Karpas-422 (cell line): ENCODE results near the gene ROBO2. TPM values are rescaled to one million over a fixed set of nuclear protein-coding genes. Genes with fewer than 3 reads are reported as not detected.

ENCODE experiments used
- DNase-seq: peaks from one replicate; pipeline ENCODE4 v3.0.0-alpha.2; 2015
- H2AFZ ChIP-seq: fragments of 200-600 bp; sonication (generic); 2 replicates; pipeline ENCODE4 v1.6.1; 2014; ENCODE audit warnings: antibody characterized with exemption, low read length, mixed read lengths
- H3K27ac ChIP-seq: fragments of 200-600 bp; sonication (generic); 2 replicates; pipeline ENCODE4 v1.5.1; 2014; ENCODE audit warnings: mild to moderate bottlenecking, low read length, moderate library complexity
- H3K27me3 ChIP-seq: fragments of 200-600 bp; sonication (generic); 2 replicates; pipeline ENCODE4 v1.6.1; 2014; ENCODE audit warnings: low read length, mixed read lengths
- H3K36me3 ChIP-seq: fragments of 200-600 bp; sonication (generic); 2 replicates; pipeline ENCODE4 v1.6.1; 2014; ENCODE audit warnings: low read length, mixed read lengths; ENCODE audit not compliant: insufficient read depth
- H3K4me1 ChIP-seq: fragments of 200-600 bp; sonication (generic); 2 replicates; pipeline ENCODE4 v1.6.1; 2014; ENCODE audit warnings: mild to moderate bottlenecking, low read length, mixed read lengths
- H3K4me2 ChIP-seq: fragments of 200-600 bp; sonication (generic); 2 replicates; pipeline ENCODE4 v1.6.1; 2014; ENCODE audit warnings: low read length, low read depth, mild to moderate bottlenecking; ENCODE audit not compliant: poor library complexity, severe bottlenecking
- H3K4me3 ChIP-seq: fragments of 200-600 bp; sonication (generic); 2 replicates; pipeline ENCODE4 v1.5.1; 2014; ENCODE audit warnings: mild to moderate bottlenecking, antibody characterized with exemption, low read length, mixed read lengths
- H3K79me2 ChIP-seq: fragments of 200-600 bp; sonication (generic); 2 replicates; pipeline ENCODE4 v1.6.1; 2014; ENCODE audit warnings: mild to moderate bottlenecking, low read length, mixed read lengths
- H3K9ac ChIP-seq: fragments of 200-600 bp; sonication (generic); 2 replicates; pipeline ENCODE4 v1.6.0; 2014; ENCODE audit warnings: low read length
- H3K9me2 ChIP-seq: fragments of 200-600 bp; sonication (generic), shearing (Covaris generic); replicated peaks from 2 replicates; pipeline ENCODE4 v1.6.0; 2014; ENCODE audit warnings: mild to moderate bottlenecking, low read length, moderate library complexity; ENCODE audit not compliant: insufficient read depth
- H3K9me3 ChIP-seq: fragments of 300-700, 200-600 bp; sonication (generic); 2 replicates; pipeline ENCODE4 v1.6.1; 2014; ENCODE audit warnings: low read length, mixed read lengths
- H4K20me1 ChIP-seq: fragments of 200-600 bp; sonication (generic); 2 replicates; pipeline ENCODE4 v1.6.1; 2014; ENCODE audit warnings: mild to moderate bottlenecking, antibody characterized with exemption, low read length, low read depth; ENCODE audit not compliant: insufficient read depth
- total RNA-seq: library from RNA; depleted of rRNA; stranded (reverse); fragments of >200 nt; shearing (Covaris generic); gene quantifications from 2 replicates; pipeline ENCODE4 v1.2.3, GENCODE V29; 2014; ENCODE audit warnings: low replicate concordance

Gene ROBO2
- total RNA-seq, 1 experiment from 2014 or later = 262 TPM

GRCh38 chr3:77146004-77146403 lies 106.1 kb downstream of the ROBO2 start:
- no peaks in the 10 kb centered on the region for H3K9me2 ChIP-seq
- 0 out of 2 replicates have a peak overlapping the region, but pooled peaks have one; percentile 23 for H2AFZ ChIP-seq
- H3K36me3 ChIP-seq = no peaks in the 10 kb centered on the region
- H3K27me3 ChIP-seq = no peaks in the 10 kb centered on the region
- H3K9ac ChIP-seq = no peak overlapping the region
- no peak for DNase-seq
- peaks cover 26% of the 10 kb centered on the region for H3K4me1 ChIP-seq
- H3K4me2 ChIP-seq = peak overlapping the region; percentile 27
- no peak overlapping the region for H3K4me3 ChIP-seq
- H3K79me2 ChIP-seq = no peaks in the 10 kb centered on the region
- no peak overlapping the region for H3K27ac ChIP-seq
- H3K9me3 ChIP-seq = no peaks in the 10 kb centered on the region
- H4K20me1 ChIP-seq = no peaks in the 10 kb centered on the region

GRCh38 chr3:77147836-77148578 lies 108.1 kb downstream of the ROBO2 start:
- no peak for DNase-seq
- H3K79me2 ChIP-seq = no peaks in the 10 kb centered on the region

DNA sequence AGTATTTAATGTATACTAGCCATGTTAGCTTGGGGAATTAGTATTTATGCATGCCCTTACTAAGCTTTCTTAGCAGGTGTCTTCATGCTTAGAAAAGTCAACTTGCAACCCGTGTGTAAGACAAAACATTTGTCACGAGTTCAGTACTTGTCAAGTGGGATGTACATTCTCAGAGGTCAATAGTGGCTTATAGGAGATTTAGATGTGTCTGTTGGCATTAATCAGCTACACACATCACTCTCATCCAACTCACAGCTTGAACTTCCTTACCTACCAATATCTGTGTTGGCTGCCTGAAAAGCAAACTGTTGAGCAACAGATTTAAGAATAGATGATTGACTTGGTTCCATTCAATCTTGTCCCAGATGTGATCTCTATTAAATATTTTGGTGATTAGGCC lies 109.5 kb downstream of the ROBO2 start:
- Histone ChIP-seq H3K36me3 (no peaks in the 10 kb centered on the region), H2AFZ (no peak overlapping the region), H3K79me2 (no peaks in the 10 kb centered on the region), H3K9me2 (no peaks in the 10 kb centered on the region), H3K27me3 (no peaks in the 10 kb centered on the region), H3K27ac (no peak overlapping the region), H3K4me1 (peaks cover 26% of the 10 kb centered on the region), H3K4me3 (no peak overlapping the region), H3K9me3 (no peaks in the 10 kb centered on the region), H3K9ac (no peak overlapping the region), H4K20me1 (no peaks in the 10 kb centered on the region), H3K4me2 (no peak overlapping the region)
- no peak for DNase-seq

More at GRCh38 chr3:77147836-77148578, 108.1 kb downstream of the ROBO2 start:
- Histone ChIP-seq H3K27me3 (no peaks in the 10 kb centered on the region), H3K4me1 (peaks cover 26% of the 10 kb centered on the region), H3K9ac (no peak overlapping the region), H3K4me3 (no peak overlapping the region), H3K4me2 (peak overlapping the region; percentile 57), H2AFZ (peak overlapping the region; percentile 44), H3K9me2 (no peaks in the 10 kb centered on the region), H3K27ac (no peak overlapping the region), H4K20me1 (no peaks in the 10 kb centered on the region), H3K36me3 (no peaks in the 10 kb centered on the region), H3K9me3 (no peaks in the 10 kb centered on the region)

DNA sequence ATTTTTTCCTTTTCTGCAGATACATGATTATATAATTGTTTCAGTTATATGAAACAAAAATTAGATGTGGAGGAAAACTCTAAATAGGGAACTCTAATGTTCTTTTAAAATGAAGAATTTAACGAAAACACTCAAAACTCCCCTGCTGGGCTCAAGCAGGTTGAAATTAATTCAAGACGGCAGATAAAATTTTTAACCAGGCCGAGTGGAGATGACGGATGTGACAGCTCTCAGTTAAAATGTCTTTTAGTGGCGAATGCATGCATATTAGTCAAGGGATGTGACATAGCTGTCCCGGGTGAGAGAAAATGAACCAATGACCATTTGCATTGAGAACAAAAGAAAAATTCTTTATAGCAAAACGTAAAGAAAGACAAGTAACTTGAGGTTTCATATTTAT lies 110.1 kb downstream of the ROBO2 start:
- H3K36me3 ChIP-seq = no peaks in the 10 kb centered on the region
- H4K20me1 ChIP-seq = no peaks in the 10 kb centered on the region
- no peak overlapping the region for H3K4me3 ChIP-seq
- DNase-seq = no peak
- H3K9me2 ChIP-seq = no peaks in the 10 kb centered on the region
- H3K27me3 ChIP-seq = no peaks in the 10 kb centered on the region
- no peak overlapping the region for H2AFZ ChIP-seq
- H3K4me2 ChIP-seq = no peak overlapping the region
- H3K4me1 ChIP-seq = peaks cover 26% of the 10 kb centered on the region
- no peaks in the 10 kb centered on the region for H3K79me2 ChIP-seq
- H3K9me3 ChIP-seq = no peaks in the 10 kb centered on the region
- no peak overlapping the region for H3K27ac ChIP-seq
- no peak overlapping the region for H3K9ac ChIP-seq

DNA sequence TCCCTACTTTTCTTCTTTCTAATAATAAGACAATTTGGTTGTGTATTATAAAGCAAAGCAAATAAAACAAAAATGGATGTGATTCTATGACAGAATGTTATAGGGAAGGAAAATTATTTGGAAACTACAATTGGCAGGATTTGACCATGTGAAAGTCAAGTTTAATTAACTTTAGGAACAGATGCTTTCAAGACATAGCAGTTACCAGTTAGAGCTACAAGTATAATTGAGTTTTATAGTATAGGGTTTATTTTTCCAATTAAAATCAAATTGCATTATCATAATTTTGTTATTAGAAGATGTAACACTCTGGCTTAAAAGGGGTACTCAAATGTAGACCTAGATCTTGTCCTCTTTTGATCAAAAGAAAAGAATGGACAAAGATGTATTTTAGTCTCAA lies 110.9 kb downstream of the ROBO2 start:
- no peak overlapping the region for H2AFZ ChIP-seq
- no peaks in the 10 kb centered on the region for H3K9me3 ChIP-seq
- H3K36me3 ChIP-seq = no peaks in the 10 kb centered on the region
- H3K79me2 ChIP-seq = no peaks in the 10 kb centered on the region
- H3K9ac ChIP-seq = no peak overlapping the region
- no peaks in the 10 kb centered on the region for H3K9me2 ChIP-seq
- no peak for DNase-seq
- H3K27me3 ChIP-seq = no peaks in the 10 kb centered on the region
- no peak overlapping the region for H3K27ac ChIP-seq
- peaks cover 29% of the 10 kb centered on the region for H3K4me1 ChIP-seq
- no peaks in the 10 kb centered on the region for H4K20me1 ChIP-seq
- no peak overlapping the region for H3K4me3 ChIP-seq
- H3K4me2 ChIP-seq = no peak overlapping the region

DNA sequence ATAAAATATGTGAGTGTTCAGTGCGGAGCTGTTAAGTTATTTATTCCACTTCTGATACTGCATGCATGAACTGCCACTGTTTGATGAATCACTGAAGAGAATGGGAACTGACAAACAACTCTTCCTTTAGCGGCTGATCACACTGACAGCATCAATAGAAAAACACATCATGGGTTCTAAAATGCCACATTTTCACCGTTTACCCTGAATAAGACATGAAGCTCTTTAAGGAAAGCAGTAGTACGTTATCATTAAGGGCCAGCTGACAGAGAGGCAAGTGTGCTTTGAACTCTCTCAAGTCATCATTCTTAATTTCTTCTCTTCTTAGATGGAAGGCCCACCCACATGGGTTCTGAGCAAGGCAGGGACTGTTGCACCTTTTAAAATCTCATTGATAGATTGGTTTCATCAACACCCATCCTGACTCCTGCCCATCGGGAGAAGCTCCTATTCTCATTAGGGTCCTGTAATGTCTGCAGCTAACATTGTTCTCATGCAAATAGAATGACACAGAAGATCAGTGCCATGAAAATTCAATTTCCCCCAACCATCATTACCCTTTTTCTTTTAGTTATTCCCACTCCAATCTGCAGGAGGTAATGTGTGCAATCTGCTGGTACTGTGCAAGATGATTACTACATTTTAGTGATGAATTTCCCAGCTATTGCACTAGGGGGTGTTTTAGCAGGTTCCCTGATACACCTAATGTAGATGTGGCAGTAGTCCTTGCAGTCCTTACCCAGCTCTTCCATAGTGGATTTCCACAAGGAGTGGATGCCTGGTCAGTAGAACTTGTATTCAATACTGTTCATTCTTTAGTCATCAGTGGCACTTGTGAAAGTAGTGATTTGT lies 119.1 kb downstream of the ROBO2 start:
- Histone ChIP-seq H3K4me2 (no peak overlapping the region), H3K36me3 (no peaks in the 10 kb centered on the region), H3K9ac (no peak overlapping the region), H3K9me2 (no peaks in the 10 kb centered on the region; the same call in 1 of the 2 replicates), H3K27ac (no peak overlapping the region), H3K79me2 (no peaks in the 10 kb centered on the region), H4K20me1 (no peaks in the 10 kb centered on the region), H3K4me1 (peaks cover 25% of the 10 kb centered on the region), H3K9me3 (no peaks in the 10 kb centered on the region), H3K27me3 (no peaks in the 10 kb centered on the region), H3K4me3 (no peak overlapping the region), H2AFZ (no peak overlapping the region)
- peak; percentile 61 for DNase-seq

DNA sequence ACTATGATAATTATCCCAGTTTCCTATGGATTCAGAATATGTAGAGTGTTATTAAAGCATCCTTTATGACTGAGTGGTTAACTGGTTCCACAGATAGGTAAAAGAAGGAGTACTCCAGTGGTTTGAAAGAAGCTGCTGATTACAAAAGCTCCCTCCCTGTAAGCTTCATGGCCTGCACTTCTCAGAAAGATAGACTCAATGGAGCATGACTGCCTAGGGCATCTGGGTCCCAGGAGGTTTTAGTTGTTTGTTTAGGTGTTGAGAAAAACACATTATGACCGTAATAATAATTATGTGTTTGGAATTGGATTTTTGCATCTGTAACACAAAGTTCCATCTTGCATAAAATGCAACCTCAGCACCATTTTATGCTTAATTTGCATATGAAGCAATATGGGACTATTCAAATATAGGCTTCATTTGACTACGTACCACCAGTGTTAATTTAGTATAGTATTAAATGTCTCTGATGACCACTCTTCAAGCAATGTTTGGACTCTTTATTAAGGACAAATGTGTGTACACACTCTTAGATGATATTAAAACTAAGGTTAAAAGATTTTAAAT lies 121.1 kb downstream of the ROBO2 start:
- H3K9ac ChIP-seq = no peak overlapping the region
- no peaks in the 10 kb centered on the region for H3K79me2 ChIP-seq
- H3K4me2 ChIP-seq = no peak overlapping the region
- H3K27me3 ChIP-seq = no peaks in the 10 kb centered on the region
- no peaks in the 10 kb centered on the region for H3K36me3 ChIP-seq
- no peak overlapping the region for H3K27ac ChIP-seq
- no peaks in the 10 kb centered on the region; the same call in 1 of the 2 replicates for H3K9me2 ChIP-seq
- H3K4me3 ChIP-seq = no peak overlapping the region
- no peak for DNase-seq
- no peaks in the 10 kb centered on the region for H3K9me3 ChIP-seq
- no peak overlapping the region for H2AFZ ChIP-seq
- peaks cover 18% of the 10 kb centered on the region for H3K4me1 ChIP-seq
- H4K20me1 ChIP-seq = no peaks in the 10 kb centered on the region

- no peaks in the 10 kb centered on the region for H3K79me2 ChIP-seq
- no peaks in the 10 kb centered on the region for H3K9me3 ChIP-seq
- no peak overlapping the region for H3K4me3 ChIP-seq
- H3K27me3 ChIP-seq = no peaks in the 10 kb centered on the region
- no peaks in the 10 kb centered on the region for H3K36me3 ChIP-seq
- DNase-seq = no peak
- no peak overlapping the region for H3K27ac ChIP-seq
- H4K20me1 ChIP-seq = no peaks in the 10 kb centered on the region
- H3K4me2 ChIP-seq = no peak overlapping the region
- no peak overlapping the region for H3K9ac ChIP-seq
- H3K4me1 ChIP-seq = no peaks in the 10 kb centered on the region
- H2AFZ ChIP-seq = no peak overlapping the region
- no peaks in the 10 kb centered on the region for H3K9me2 ChIP-seq
These were observed 129.9 kb downstream of the ROBO2 start for GRCh38 chr3:77169823-77170222.
